GM23248 (cell line): ENCODE measurements around the gene GNAL. TPM values are rescaled to one million over a fixed set of nuclear protein-coding genes. Genes with fewer than 3 reads are reported as not detected.

Experiments
- DNase-seq: peaks from one replicate; pipeline ENCODE4 v3.0.0-alpha.2; 2015
- H2AFZ ChIP-seq: fragments of 200-600 bp; sonication (generic); 2 replicates; pipeline ENCODE4 v1.6.1; 2016; ENCODE audit warnings: antibody characterized with exemption
- H3F3A ChIP-seq: fragments of 200-600 bp; sonication (generic); 2 replicates; pipeline ENCODE4 v1.6.1; 2016; ENCODE audit warnings: mild to moderate bottlenecking, antibody characterized with exemption, mixed run types; ENCODE audit not compliant: insufficient read depth
- H3K27ac ChIP-seq: fragments of 200-600 bp; sonication (generic); 2 replicates; pipeline ENCODE4 v1.5.1; 2016; ENCODE audit warnings: mild to moderate bottlenecking
- H3K27me3 ChIP-seq: fragments of 200-600 bp; sonication (generic); replicated peaks from 2 replicates; pipeline ENCODE4 v1.6.1; 2016; ENCODE audit warnings: mild to moderate bottlenecking; ENCODE audit not compliant: insufficient read depth
- H3K36me3 ChIP-seq: fragments of 200-600 bp; sonication (generic); 2 replicates; pipeline ENCODE4 v1.6.1; 2016; ENCODE audit warnings: low read depth, mild to moderate bottlenecking
- H3K4me1 ChIP-seq: fragments of 200-600 bp; sonication (generic); 2 replicates; pipeline ENCODE4 v1.6.1; 2016; ENCODE audit warnings: mild to moderate bottlenecking; ENCODE audit not compliant: insufficient read depth
- H3K4me2 ChIP-seq: fragments of 200-600 bp; sonication (generic); one replicate; pipeline ENCODE4 v1.6.1; 2016; ENCODE audit warnings: mild to moderate bottlenecking; ENCODE audit not compliant: unreplicated experiment
- H3K4me3 ChIP-seq: fragments of 200-600 bp; sonication (generic); 2 replicates; pipeline ENCODE4 v1.5.1; 2016; ENCODE audit warnings: mild to moderate bottlenecking
- H3K79me2 ChIP-seq: fragments of 200-600 bp; sonication (generic); 2 replicates; pipeline ENCODE4 v1.6.1; 2016; ENCODE audit warnings: mild to moderate bottlenecking; ENCODE audit not compliant: insufficient read depth
- H3K9ac ChIP-seq: fragments of 200-600 bp; sonication (generic); 2 replicates; pipeline ENCODE4 v1.6.1; 2016; ENCODE audit warnings: mild to moderate bottlenecking
- H3K9me2 ChIP-seq: fragments of 200-600 bp; sonication (generic); 2 replicates; pipeline ENCODE4 v1.6.1; 2016; ENCODE audit warnings: mixed run types, mild to moderate bottlenecking, moderate library complexity; ENCODE audit not compliant: insufficient read depth
- H3K9me3 ChIP-seq: fragments of 200-600 bp; sonication (generic); one replicate; pipeline ENCODE4 v1.6.1; 2017; ENCODE audit warnings: low read depth
- H4K20me1 ChIP-seq: fragments of 200-600 bp; sonication (generic); 2 replicates; pipeline ENCODE4 v1.6.0; 2016; ENCODE audit not compliant: insufficient read depth
- EZH2 ChIP-seq: fragments of 200-600 bp; sonication (generic); IDR thresholded peaks from 2 replicates; pipeline ENCODE4 v1.6.1; 2018; ENCODE audit warnings: antibody characterized with exemption, mild to moderate bottlenecking; ENCODE audit not compliant: insufficient read depth, poor library complexity, severe bottlenecking
- EZH2phosphoT487 ChIP-seq: fragments of 200-600 bp; sonication (generic); IDR thresholded peaks from 2 replicates; pipeline ENCODE4 v1.6.1; 2018; ENCODE audit warnings: antibody characterized with exemption, moderate library complexity, mild to moderate bottlenecking, low read depth; ENCODE audit not compliant: insufficient read depth
- WGBS, 2 experiments: methylation state at CpG; one replicate each; pipeline ENCODE4 v1.1.6; 2015 to 2017; ENCODE audit warnings: low lambda C conversion rate in 2 of 2, low coverage in 1 of 2; ENCODE audit errors: missing lambda C conversion rate in 2 of 2; 5-methylcytosine and 5-hydroxymethylcytosine counted together
- in situ Hi-C: fragments of 300-500 bp; cut with MboI; formaldehyde crosslinking; loops from 2 replicates; pipeline ENCODE4 v1.15.0; 2020
- polyA plus RNA-seq: library from polyadenylated mRNA; unstranded; fragments of >200 nt; fragmentation: Nextera tagmentation; extraction: Ambion mirVana; gene quantifications from 2 replicates; pipeline ENCODE4 v1.2.1, GENCODE V29; 2016
- total RNA-seq: library from RNA; depleted of rRNA; stranded (reverse); fragments of >200 nt; shearing (Covaris generic); gene quantifications from 2 replicates; pipeline ENCODE4 v1.2.3, GENCODE V29; 2014

Gene GNAL
- total and polyA plus RNA-seq, 2 experiments from 2014 or later, result 0.19 to 3.0 TPM

GRCh38 chr18:11884396-11885030 lies 195.4 kb downstream of the GNAL start:
- no peaks in the 10 kb centered on the region for H4K20me1 ChIP-seq
- H3K4me2 ChIP-seq, result no peak overlapping the region
- H3K4me3 ChIP-seq, result no peak overlapping the region
- no peaks in the 10 kb centered on the region for H3K9me3 ChIP-seq
- H3K27me3 ChIP-seq, result no peaks in the 10 kb centered on the region
- no peak overlapping the region for H3K9ac ChIP-seq
- H3K36me3 ChIP-seq, result no peaks in the 10 kb centered on the region
- TF ChIP-seq EZH2, result no peak
- no peak for TF ChIP-seq EZH2phosphoT487
- no peaks in the 10 kb centered on the region for H3K9me2 ChIP-seq
- no peaks in the 10 kb centered on the region for H3F3A ChIP-seq
- no peaks in the 10 kb centered on the region for H3K79me2 ChIP-seq
- no peak overlapping the region for H3K27ac ChIP-seq
- WGBS, 2 experiments, result 87% methylated on average over 11 to 12 of the region's 12 CpGs
- DNase-seq, result no peak
- H2AFZ ChIP-seq, result no peak overlapping the region
- H3K4me1 ChIP-seq, result 0 out of 2 replicates have a peak, but pooled peaks cover 5% of the 10 kb centered on the region
- in situ Hi-C loops, result no loop called here

- no peak overlapping the region for H3K9ac ChIP-seq
- in situ Hi-C loops, result no loop called here
- 95% methylated on average over 22 of the region's 22 CpGs for WGBS, 2 experiments
- H3K36me3 ChIP-seq, result no peaks in the 10 kb centered on the region
- no peaks in the 10 kb centered on the region for H3K27me3 ChIP-seq
- DNase-seq, result no peak
- H3K27ac ChIP-seq, result no peak overlapping the region
- H3F3A ChIP-seq, result no peaks in the 10 kb centered on the region
- no peak overlapping the region for H3K4me2 ChIP-seq
- no peak for TF ChIP-seq EZH2phosphoT487
- no peak for TF ChIP-seq EZH2
- no peak overlapping the region for H3K4me3 ChIP-seq
- H3K9me3 ChIP-seq, result no peaks in the 10 kb centered on the region
- no peak overlapping the region for H2AFZ ChIP-seq
- H3K79me2 ChIP-seq, result no peaks in the 10 kb centered on the region
- 0 out of 2 replicates have a peak, but pooled peaks cover 5% of the 10 kb centered on the region for H3K4me1 ChIP-seq
- H3K9me2 ChIP-seq, result no peaks in the 10 kb centered on the region
- H4K20me1 ChIP-seq, result no peaks in the 10 kb centered on the region
These were observed 196.3 kb downstream of the GNAL start for GRCh38 chr18:11885278-11885947.

GRCh38 chr18:11886577-11887110 lies 197.6 kb downstream of the GNAL start:
- 0 out of 2 replicates have a peak, but pooled peaks cover 5% of the 10 kb centered on the region for H3K4me1 ChIP-seq
- H3F3A ChIP-seq, result no peaks in the 10 kb centered on the region
- no peak overlapping the region for H3K9ac ChIP-seq
- in situ Hi-C loops, result no loop called here
- TF ChIP-seq EZH2phosphoT487 (no peak), EZH2 (no peak)
- no peaks in the 10 kb centered on the region for H3K9me2 ChIP-seq
- H3K4me3 ChIP-seq, result no peak overlapping the region
- H3K27me3 ChIP-seq, result no peaks in the 10 kb centered on the region
- H3K4me2 ChIP-seq, result no peak overlapping the region
- H3K27ac ChIP-seq, result no peak overlapping the region
- H3K79me2 ChIP-seq, result no peaks in the 10 kb centered on the region
- H3K36me3 ChIP-seq, result no peaks in the 10 kb centered on the region
- H4K20me1 ChIP-seq, result no peaks in the 10 kb centered on the region
- H3K9me3 ChIP-seq, result no peaks in the 10 kb centered on the region
- H2AFZ ChIP-seq, result no peak overlapping the region
- DNase-seq, result no peak
- 90 to 91% methylated on average over 19 of the region's 19 CpGs for WGBS, 2 experiments

DNA sequence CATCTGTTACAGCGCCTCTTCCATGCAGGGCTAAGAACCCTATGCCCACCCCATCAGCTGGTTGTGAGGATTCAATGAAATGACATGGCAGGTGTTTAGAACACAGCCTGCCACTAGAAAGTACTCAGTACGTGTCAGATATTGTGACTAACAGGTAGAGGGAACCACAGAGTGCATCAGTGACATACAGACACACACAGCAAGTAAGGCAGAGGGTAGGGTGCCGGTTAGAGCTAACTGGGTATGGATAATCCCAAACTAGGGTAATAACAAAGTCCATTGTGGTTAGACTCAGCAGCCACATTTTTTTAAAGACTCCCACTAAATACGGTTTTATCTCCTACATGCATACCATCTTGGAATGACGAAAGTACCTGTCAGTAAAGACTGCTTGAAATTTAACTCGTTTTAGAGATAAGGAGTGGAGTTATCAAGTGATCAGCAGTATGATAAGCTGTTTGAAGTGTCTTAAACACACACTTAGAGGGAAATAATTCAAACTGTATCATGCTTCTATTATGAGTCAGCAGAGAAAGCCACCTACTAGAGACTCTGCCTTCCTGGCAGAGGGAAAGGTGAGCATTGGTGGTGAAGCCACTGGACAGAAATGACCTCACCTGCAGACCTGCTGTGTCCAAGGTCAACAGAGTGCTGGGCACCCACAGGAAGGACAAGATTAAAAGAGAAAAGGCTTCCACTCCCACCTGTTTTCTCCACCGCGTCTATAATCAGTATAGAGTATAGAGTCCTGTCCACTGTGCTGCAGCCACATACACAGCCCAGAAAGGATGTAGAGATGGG lies 198.5 kb downstream of the GNAL start:
- Histone ChIP-seq H3K79me2 (no peaks in the 10 kb centered on the region), H4K20me1 (no peaks in the 10 kb centered on the region), H3K9me3 (no peaks in the 10 kb centered on the region), H3K4me1 (0 out of 2 replicates have a peak, but pooled peaks cover 5% of the 10 kb centered on the region), H3K4me3 (no peak overlapping the region), H3K4me2 (no peak overlapping the region), H3K27me3 (no peaks in the 10 kb centered on the region), H3K9me2 (no peaks in the 10 kb centered on the region), H3F3A (no peaks in the 10 kb centered on the region), H3K36me3 (no peaks in the 10 kb centered on the region), H3K9ac (no peak overlapping the region), H2AFZ (no peak overlapping the region), H3K27ac (no peak overlapping the region)
- no peak for TF ChIP-seq EZH2
- no peak for DNase-seq
- WGBS, 2 experiments, result 84 to 85% methylated on average over 8 of the region's 8 CpGs
- in situ Hi-C loops, result no loop called here
